ENCODE data around the gene ORM1. TPM values are rescaled to one million over a fixed set of nuclear protein-coding genes. Genes with fewer than 3 reads are reported as not detected.

ORM1 gene
- total and polyA plus RNA-seq, 2 donors (not counting 1 experiment from before 2014, with no cell fraction given) = not detected

DNA sequence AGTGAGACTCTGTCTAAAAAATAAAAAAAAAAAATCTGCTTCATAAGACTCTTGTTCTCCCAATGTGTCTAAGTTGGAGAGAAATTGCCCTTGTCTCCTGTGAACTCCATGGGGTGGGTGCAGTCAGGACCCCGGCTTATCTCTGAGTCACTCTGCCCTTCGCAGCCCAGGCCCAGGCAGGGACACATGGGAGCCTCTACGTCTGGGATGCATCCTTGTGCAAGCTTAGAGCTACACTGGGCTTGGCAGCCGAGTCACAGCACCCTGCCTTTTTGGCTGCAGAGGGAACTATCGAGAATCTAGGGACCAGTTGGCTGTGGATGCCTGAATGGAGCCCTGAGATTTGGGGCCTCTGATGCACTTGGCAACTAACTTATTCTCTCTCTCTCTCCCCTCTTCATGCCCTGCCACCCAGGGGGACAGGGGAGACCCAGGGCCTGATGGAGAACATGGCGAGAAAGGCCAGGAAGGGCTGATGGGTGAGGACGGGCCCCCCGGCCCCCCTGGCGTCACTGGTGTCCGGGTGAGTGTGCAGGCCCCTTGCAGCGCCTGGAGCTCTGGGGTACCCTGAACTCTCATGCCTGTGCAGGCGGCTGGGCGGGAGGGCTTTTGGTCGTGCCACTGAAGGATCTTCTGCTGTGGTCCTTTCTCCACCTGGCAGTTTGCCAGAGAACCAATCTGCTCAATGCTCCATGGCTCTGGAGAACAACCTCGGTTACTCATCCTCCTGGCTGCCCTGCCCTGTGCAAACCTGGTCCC, 47.5 kb upstream of the ORM1 start:
- Histone ChIP-seq H3K4me3 (replicated peaks in 1 of 4; ENCODE audit: control extremely low read depth in 1 of 4, insufficient read depth in 1 of 4, low read depth in 3 of 4, low read length in 4 of 4) (no peak overlapping the region), H3K9me3 (ENCODE audit: control insufficient read depth, insufficient read depth, low read depth, low read length) (no peaks in the 10 kb centered on the region), H4K20me1 (ENCODE audit: control insufficient read depth, extremely low read depth, insufficient read depth, low read length) (no peaks in the 10 kb centered on the region), H3K36me3 (ENCODE audit: control insufficient read depth, insufficient read depth, low read length) (peaks cover 2% of the 10 kb centered on the region), H3K4me1 (ENCODE audit: control insufficient read depth, extremely low read depth, insufficient read depth, low read length) (peaks cover 13% of the 10 kb centered on the region), H3K27me3 (ENCODE audit: control insufficient read depth, insufficient read depth, low read length) (no peaks in the 10 kb centered on the region), H3K27ac (ENCODE audit: insufficient read depth, low read length) (no peak overlapping the region), H3K9ac (ENCODE audit: insufficient read depth, low read length) (no peak overlapping the region), H2AFZ (ENCODE audit: low read length) (no peak overlapping the region), H3K4me2 (ENCODE audit: extremely low read depth, insufficient read depth, low read length) (no peak overlapping the region), H3K79me2 (ENCODE audit: control insufficient read depth, insufficient read depth, low read length) (no peaks in the 10 kb centered on the region)
- no peak for TF ChIP-seq EZH2 (IDR thresholded peaks at IDR 0.05; ENCODE audit: low read length, missing control alignments)
- TF ChIP-seq, protein P1, sequence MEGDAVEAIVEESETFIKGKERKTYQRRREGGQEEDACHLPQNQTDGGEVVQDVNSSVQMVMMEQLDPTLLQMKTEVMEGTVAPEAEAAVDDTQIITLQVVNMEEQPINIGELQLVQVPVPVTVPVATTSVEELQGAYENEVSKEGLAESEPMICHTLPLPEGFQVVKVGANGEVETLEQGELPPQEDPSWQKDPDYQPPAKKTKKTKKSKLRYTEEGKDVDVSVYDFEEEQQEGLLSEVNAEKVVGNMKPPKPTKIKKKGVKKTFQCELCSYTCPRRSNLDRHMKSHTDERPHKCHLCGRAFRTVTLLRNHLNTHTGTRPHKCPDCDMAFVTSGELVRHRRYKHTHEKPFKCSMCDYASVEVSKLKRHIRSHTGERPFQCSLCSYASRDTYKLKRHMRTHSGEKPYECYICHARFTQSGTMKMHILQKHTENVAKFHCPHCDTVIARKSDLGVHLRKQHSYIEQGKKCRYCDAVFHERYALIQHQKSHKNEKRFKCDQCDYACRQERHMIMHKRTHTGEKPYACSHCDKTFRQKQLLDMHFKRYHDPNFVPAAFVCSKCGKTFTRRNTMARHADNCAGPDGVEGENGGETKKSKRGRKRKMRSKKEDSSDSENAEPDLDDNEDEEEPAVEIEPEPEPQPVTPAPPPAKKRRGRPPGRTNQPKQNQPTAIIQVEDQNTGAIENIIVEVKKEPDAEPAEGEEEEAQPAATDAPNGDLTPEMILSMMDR (conservative IDR thresholded peaks at IDR 0.05 in 1 of 2, IDR thresholded peaks at IDR 0.05 in 1 of 2; ENCODE audit: low read depth in 1 of 2, low read length in 2 of 2) = no peak
- no peak for DNase-seq (ENCODE audit: low read depth in 2 of 2)

GRCh38 chr9:114276908-114277821, 45.7 kb upstream of the ORM1 start:
- no peaks in the 10 kb centered on the region for H4K20me1 ChIP-seq (ENCODE audit: control insufficient read depth, extremely low read depth, insufficient read depth, low read length)
- H3K79me2 ChIP-seq (ENCODE audit: control insufficient read depth, insufficient read depth, low read length) = no peaks in the 10 kb centered on the region
- no peaks in the 10 kb centered on the region for H3K27me3 ChIP-seq (ENCODE audit: control insufficient read depth, insufficient read depth, low read length)
- peak; percentile 95 to 98 for DNase-seq (ENCODE audit: low read depth in 2 of 2)
- no peaks in the 10 kb centered on the region for H3K36me3 ChIP-seq (ENCODE audit: control insufficient read depth, insufficient read depth, low read length)
- peak overlapping the region; percentile 56 for H3K27ac ChIP-seq (ENCODE audit: insufficient read depth, low read length)
- no peak overlapping the region for H3K9ac ChIP-seq (ENCODE audit: insufficient read depth, low read length)
- no peak overlapping the region for H2AFZ ChIP-seq (ENCODE audit: low read length)
- H3K9me3 ChIP-seq (ENCODE audit: control insufficient read depth, insufficient read depth, low read depth, low read length) = no peaks in the 10 kb centered on the region
- H3K4me2 ChIP-seq (ENCODE audit: extremely low read depth, insufficient read depth, low read length) = peak overlapping the region; percentile 13
- no peak overlapping the region for H3K4me3 ChIP-seq (replicated peaks in 1 of 4; ENCODE audit: control extremely low read depth in 1 of 4, insufficient read depth in 1 of 4, low read depth in 3 of 4, low read length in 4 of 4)
- TF ChIP-seq, protein P1 (conservative IDR thresholded peaks at IDR 0.05 in 1 of 2, IDR thresholded peaks at IDR 0.05 in 1 of 2; ENCODE audit: low read depth in 1 of 2, low read length in 2 of 2) = no peak
- TF ChIP-seq EZH2 (IDR thresholded peaks at IDR 0.05; ENCODE audit: low read length, missing control alignments) = no peak
- peaks cover 20% of the 10 kb centered on the region for H3K4me1 ChIP-seq (ENCODE audit: control insufficient read depth, extremely low read depth, insufficient read depth, low read length)

DNA sequence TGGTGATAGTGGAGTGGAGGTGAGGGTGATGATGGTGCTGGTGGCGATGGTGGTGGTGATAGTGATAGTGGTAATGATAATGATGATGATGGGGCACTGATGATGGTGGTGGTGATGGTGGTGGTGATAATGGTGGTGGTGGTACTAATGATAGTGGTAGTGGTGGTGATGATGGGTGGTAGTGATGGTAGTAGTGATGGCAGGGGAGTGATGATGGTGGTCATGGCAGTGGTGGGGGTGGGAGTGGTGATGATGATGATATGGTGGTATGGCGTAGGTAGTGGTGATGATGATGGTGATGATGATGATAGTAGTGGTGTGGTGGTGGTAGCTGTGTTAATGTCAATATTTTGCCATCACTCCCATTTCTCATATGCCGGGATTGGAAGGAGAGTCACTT, 44.5 kb upstream of the ORM1 start:
- no peak for TF ChIP-seq EZH2 (IDR thresholded peaks at IDR 0.05; ENCODE audit: low read length, missing control alignments)
- H3K9me3 ChIP-seq (ENCODE audit: control insufficient read depth, insufficient read depth, low read depth, low read length) = no peaks in the 10 kb centered on the region
- no peak overlapping the region for H3K4me3 ChIP-seq (replicated peaks in 1 of 4; ENCODE audit: control extremely low read depth in 1 of 4, insufficient read depth in 1 of 4, low read depth in 3 of 4, low read length in 4 of 4)
- no peaks in the 10 kb centered on the region for H4K20me1 ChIP-seq (ENCODE audit: control insufficient read depth, extremely low read depth, insufficient read depth, low read length)
- no peak overlapping the region for H3K9ac ChIP-seq (ENCODE audit: insufficient read depth, low read length)
- H3K27me3 ChIP-seq (ENCODE audit: control insufficient read depth, insufficient read depth, low read length) = no peaks in the 10 kb centered on the region
- H3K4me2 ChIP-seq (ENCODE audit: extremely low read depth, insufficient read depth, low read length) = no peak overlapping the region
- H3K79me2 ChIP-seq (ENCODE audit: control insufficient read depth, insufficient read depth, low read length) = no peaks in the 10 kb centered on the region
- peaks cover 20% of the 10 kb centered on the region for H3K4me1 ChIP-seq (ENCODE audit: control insufficient read depth, extremely low read depth, insufficient read depth, low read length)
- no peak overlapping the region for H3K27ac ChIP-seq (ENCODE audit: insufficient read depth, low read length)
- DNase-seq (ENCODE audit: low read depth in 2 of 2) = no peak
- no peaks in the 10 kb centered on the region for H3K36me3 ChIP-seq (ENCODE audit: control insufficient read depth, insufficient read depth, low read length)
- H2AFZ ChIP-seq (ENCODE audit: low read length) = no peak overlapping the region
